ENCODE results near the gene SLC9A3. TPM values are rescaled to one million over a fixed set of nuclear protein-coding genes. Genes with fewer than 3 reads are reported as not detected.

The SLC9A3 gene
- total and polyA plus RNA-seq, 4 donors, result 0.94 to 3.8 (median 1.5) TPM

- no peak for TF ChIP-seq CTCF (IDR thresholded peaks at IDR 0.05; ENCODE audit: control extremely low read depth, extremely low read depth)
- H3K4me3 ChIP-seq, result no peak overlapping the region
- no peaks in the 10 kb centered on the region for H3K9me3 ChIP-seq (ENCODE audit: control insufficient read depth in 4 of 4, insufficient read depth in 3 of 4, low read length in 3 of 4)
- H3K27me3 ChIP-seq (ENCODE audit: control insufficient read depth in 3 of 3, insufficient read depth in 3 of 3, low read length in 2 of 3), result peaks cover 0 to 14% (median 0%) of the 10 kb centered on the region in 3 donors
- no peak overlapping the region for H3K9ac ChIP-seq (ENCODE audit: insufficient read depth in 1 of 2, low read length in 2 of 2)
- 54 to 64% methylated on average over 6 of the region's 6 CpGs for WGBS, 2 donors
- DNase-seq (no peak), ATAC-seq (ENCODE audit: insufficient read depth, low FRiP score) (no peak)
- H3K27ac ChIP-seq (ENCODE audit: low read depth in 1 of 2, low read length in 1 of 2), result no peak overlapping the region
- peaks cover 0 to 30% (median 15%) of the 10 kb centered on the region in 5 donors for H3K4me1 ChIP-seq (ENCODE audit: control insufficient read depth in 5 of 5, insufficient read depth in 5 of 5, low read length in 5 of 5)
- H3K36me3 ChIP-seq (ENCODE audit: control insufficient read depth in 4 of 4, insufficient read depth in 4 of 4, low read length in 4 of 4), result peaks cover 0 to 12% (median 4%) of the 10 kb centered on the region in 4 donors
Measured at GRCh38 chr5:471750-472058, 52.5 kb downstream of the SLC9A3 start.

GRCh38 chr5:470961-471749 lies 53.1 kb downstream of the SLC9A3 start:
- Histone ChIP-seq H3K27ac (ENCODE audit: low read depth in 1 of 2, low read length in 1 of 2) (no peak overlapping the region), H3K4me3 (no peak overlapping the region), H3K9ac (ENCODE audit: insufficient read depth in 1 of 2, low read length in 2 of 2) (no peak overlapping the region), H3K27me3 (ENCODE audit: control insufficient read depth in 3 of 3, insufficient read depth in 3 of 3, low read length in 2 of 3) (peaks cover 0 to 12% (median 0%) of the 10 kb centered on the region in 3 donors), H3K36me3 (ENCODE audit: control insufficient read depth in 4 of 4, insufficient read depth in 4 of 4, low read length in 4 of 4) (peaks cover 0 to 17% (median 6%) of the 10 kb centered on the region in 4 donors), H3K9me3 (ENCODE audit: control insufficient read depth in 4 of 4, insufficient read depth in 3 of 4, low read length in 3 of 4) (no peaks in the 10 kb centered on the region), H3K4me1 (ENCODE audit: control insufficient read depth in 5 of 5, insufficient read depth in 5 of 5, low read length in 5 of 5) (peaks cover 0 to 30% (median 15%) of the 10 kb centered on the region in 5 donors)
- no peak for TF ChIP-seq CTCF (IDR thresholded peaks at IDR 0.05; ENCODE audit: control extremely low read depth, extremely low read depth)
- WGBS, 2 donors, result 92 to 93% methylated on average over 31 of the region's 31 CpGs
- ATAC-seq (ENCODE audit: insufficient read depth, low FRiP score) (no peak), DNase-seq (no peak)

- no peak for TF ChIP-seq CTCF (IDR thresholded peaks at IDR 0.05; ENCODE audit: control extremely low read depth, extremely low read depth)
- 90 to 91% methylated on average over 19 of the region's 19 CpGs for WGBS, 2 donors
- H3K9ac ChIP-seq (ENCODE audit: insufficient read depth in 1 of 2, low read length in 2 of 2), result no peak overlapping the region
- H3K36me3 ChIP-seq (ENCODE audit: control insufficient read depth in 4 of 4, insufficient read depth in 4 of 4, low read length in 4 of 4), result peaks cover 0 to 29% (median 6%) of the 10 kb centered on the region in 4 donors
- DNase-seq (no peak), ATAC-seq (ENCODE audit: insufficient read depth, low FRiP score) (no peak)
- H3K4me1 ChIP-seq (ENCODE audit: control insufficient read depth in 5 of 5, insufficient read depth in 5 of 5, low read length in 5 of 5), result peaks cover 0 to 25% (median 14%) of the 10 kb centered on the region in 5 donors
- no peak overlapping the region for H3K27ac ChIP-seq (ENCODE audit: low read depth in 1 of 2, low read length in 1 of 2)
- H3K27me3 ChIP-seq (ENCODE audit: control insufficient read depth in 3 of 3, insufficient read depth in 3 of 3, low read length in 2 of 3), result peaks cover 0 to under 1% (median 0%) of the 10 kb centered on the region in 3 donors
- no peaks in the 10 kb centered on the region for H3K9me3 ChIP-seq (ENCODE audit: control insufficient read depth in 4 of 4, insufficient read depth in 3 of 4, low read length in 3 of 4)
- no peak overlapping the region for H3K4me3 ChIP-seq
Measured at GRCh38 chr5:469752-470483, 54.3 kb downstream of the SLC9A3 start.

All from lung (tissue), 12 donors.